ENCODE results near the gene ARID4B. TPM values are rescaled to one million over a fixed set of nuclear protein-coding genes. Genes with fewer than 3 reads are reported as not detected.
"Not testable (repeated sequence)": the region's sequence is repeated elsewhere in the genome, so short reads cannot be mapped to it uniquely, and the experiment has no call there.

ARID4B gene
- total RNA-seq, 2 donors from 2014 or later, result 74.2 to 79.2 TPM

DNA sequence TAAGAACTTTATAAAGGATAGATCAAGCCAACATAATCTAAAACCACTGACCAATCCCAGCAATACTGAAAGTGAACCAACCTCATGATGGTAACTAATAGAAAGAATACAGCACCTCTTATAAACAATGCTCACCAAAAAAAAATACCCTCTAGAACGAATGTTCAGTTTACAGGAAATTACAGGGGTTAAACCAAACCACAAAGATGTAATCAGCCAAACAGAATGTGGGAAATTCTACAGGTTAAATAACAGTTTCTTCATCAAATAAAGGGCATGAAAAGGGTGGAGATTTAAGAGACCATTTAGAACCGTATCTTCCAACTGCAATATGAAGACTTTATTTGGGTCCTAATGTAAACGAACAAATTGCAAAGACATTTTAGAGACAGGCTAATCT, 30.4 kb downstream of the ARID4B start:
- ATAC-seq (peak; percentile 89 to 92), DNase-seq (ENCODE audit: low spot score) (no peak)
- peak overlapping the region; percentile 84 to 90 for H3K27ac Mint-ChIP-seq
- peaks cover 3% of the 10 kb centered on the region for H3K9me3 Mint-ChIP-seq
- H3K4me1 Mint-ChIP-seq (ENCODE audit: low read depth in 2 of 2), result peaks cover 39 to 49% of the 10 kb centered on the region in 2 donors
- H3K27me3 Mint-ChIP-seq, result no peaks in the 10 kb centered on the region
- H3K36me3 Mint-ChIP-seq, result no peaks in the 10 kb centered on the region
- H3K4me3 Mint-ChIP-seq, result peak overlapping the region; percentile 92

DNA sequence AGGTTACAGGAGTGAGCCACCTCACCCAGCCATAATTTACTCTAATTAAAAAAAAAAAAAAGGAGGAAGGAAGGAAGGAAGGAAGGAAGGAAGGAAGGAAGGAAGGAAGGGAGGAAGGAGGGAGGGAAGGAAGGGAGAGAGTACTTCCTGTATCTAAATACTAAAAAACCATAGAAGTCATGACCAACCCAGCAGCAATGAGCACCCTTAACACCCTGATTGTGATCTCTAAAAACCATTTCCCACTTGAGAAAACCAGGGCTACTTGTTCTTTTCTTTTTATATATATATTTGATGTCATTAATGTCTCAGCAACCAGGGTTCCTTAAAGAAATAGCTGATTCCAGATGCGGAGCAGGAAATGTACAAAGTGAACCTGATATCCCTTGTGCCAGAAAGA, 31.2 kb downstream of the ARID4B start:
- Mint-ChIP-seq H3K4me1 (ENCODE audit: low read depth in 2 of 2) (peaks cover 37 to 50% of the 10 kb centered on the region in 2 donors), H3K9me3 (peaks cover 3% of the 10 kb centered on the region), H3K27ac (peak overlapping the region; percentile 84 to 90), H3K36me3 (no peaks in the 10 kb centered on the region), H3K27me3 (no peaks in the 10 kb centered on the region), H3K4me3 (peak overlapping the region; percentile 92)
- ATAC-seq (no peak), DNase-seq (ENCODE audit: low spot score) (no peak)

DNA sequence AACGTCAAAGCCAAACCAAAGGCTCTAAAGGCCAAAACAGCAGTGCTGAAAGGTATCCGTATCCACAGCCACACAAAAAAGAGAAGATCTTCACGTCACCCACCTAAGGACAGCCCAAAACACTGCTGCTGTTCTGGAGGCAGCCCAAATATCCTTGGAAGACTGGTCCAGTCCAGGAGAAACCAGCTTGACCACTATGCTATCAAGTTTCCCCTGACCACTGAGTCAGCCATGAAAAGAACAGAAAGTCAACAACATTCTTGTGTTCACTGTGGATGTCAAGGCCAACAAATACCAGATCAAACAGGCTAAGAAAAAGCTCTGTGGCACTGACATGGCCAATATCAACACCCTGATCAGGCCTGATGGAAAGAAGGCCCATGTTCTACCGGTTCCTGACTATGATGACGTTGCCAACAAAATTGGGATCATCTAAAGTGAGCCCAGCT, 32.1 kb downstream of the ARID4B start:
- no peaks in the 10 kb centered on the region for H3K36me3 Mint-ChIP-seq
- DNase-seq (ENCODE audit: low spot score), result no peak
- peaks cover 3% of the 10 kb centered on the region for H3K9me3 Mint-ChIP-seq
- H3K27me3 Mint-ChIP-seq, result no peaks in the 10 kb centered on the region
- peaks cover 36 to 54% of the 10 kb centered on the region in 2 donors for H3K4me1 Mint-ChIP-seq (ENCODE audit: low read depth in 2 of 2)
- H3K27ac Mint-ChIP-seq, result peak overlapping the region; percentile 84 to 90
- no peak for ATAC-seq
- peak overlapping the region; percentile 55 for H3K4me3 Mint-ChIP-seq

DNA sequence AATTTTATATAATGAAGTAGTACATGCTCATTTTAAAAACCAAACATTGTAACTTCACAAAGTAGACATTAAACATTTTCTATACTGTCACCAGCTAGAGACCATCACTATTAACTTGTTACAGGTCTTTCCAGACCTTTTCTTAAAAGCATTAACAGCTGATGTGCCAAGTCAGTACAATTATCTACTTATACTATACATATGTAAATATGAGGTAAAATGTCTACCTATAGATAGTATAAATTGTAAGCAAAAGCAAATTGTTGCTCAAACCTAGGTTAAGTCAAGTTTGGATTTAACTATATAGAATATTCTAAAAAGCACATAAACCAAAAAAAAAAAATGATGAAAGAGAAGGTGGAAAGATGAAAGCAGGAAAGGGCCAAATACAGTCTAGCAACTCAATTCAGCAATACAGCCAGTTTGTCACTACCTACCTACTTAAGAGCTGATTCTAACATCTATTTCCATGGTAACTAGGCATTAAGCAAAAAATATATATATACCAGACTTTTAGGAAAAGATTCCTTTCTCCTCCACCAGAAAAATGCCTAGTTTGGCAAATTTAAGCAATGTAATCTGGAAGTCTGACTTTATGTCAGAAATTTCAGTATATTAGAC, 34.5 kb downstream of the ARID4B start:
- no peak overlapping the region for H3K4me3 Mint-ChIP-seq
- peak overlapping the region in 1 of 2 donors; percentile 63 for H3K27ac Mint-ChIP-seq
- peaks cover 31 to 43% of the 10 kb centered on the region in 2 donors for H3K4me1 Mint-ChIP-seq (ENCODE audit: low read depth in 2 of 2)
- H3K9me3 Mint-ChIP-seq, result peaks cover 3% of the 10 kb centered on the region
- DNase-seq (ENCODE audit: low spot score), result no peak
- ATAC-seq, result no peak
- H3K27me3 Mint-ChIP-seq, result no peaks in the 10 kb centered on the region
- H3K36me3 Mint-ChIP-seq, result no peaks in the 10 kb centered on the region

DNA sequence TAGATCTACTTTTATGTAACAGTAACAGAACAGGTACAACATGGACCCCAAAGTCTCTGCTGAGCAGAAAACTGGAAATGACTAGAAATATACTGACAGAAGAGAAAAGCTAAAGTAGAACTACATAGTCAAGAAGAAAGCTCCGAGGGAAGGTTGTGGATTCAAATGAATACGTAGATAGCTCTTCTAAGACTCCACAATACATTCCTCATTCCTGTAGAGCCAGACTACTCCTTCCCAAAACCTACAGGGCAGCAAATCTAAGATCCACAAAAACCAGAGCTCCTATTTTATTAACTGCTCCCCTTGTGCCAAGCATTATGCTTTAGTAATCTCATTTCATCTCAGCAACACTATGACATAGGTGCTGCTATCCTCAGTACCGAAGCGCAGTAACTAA, 35.2 kb downstream of the ARID4B start:
- Mint-ChIP-seq H3K9me3 (peaks cover 3% of the 10 kb centered on the region), H3K27ac (no peak overlapping the region)

DNA sequence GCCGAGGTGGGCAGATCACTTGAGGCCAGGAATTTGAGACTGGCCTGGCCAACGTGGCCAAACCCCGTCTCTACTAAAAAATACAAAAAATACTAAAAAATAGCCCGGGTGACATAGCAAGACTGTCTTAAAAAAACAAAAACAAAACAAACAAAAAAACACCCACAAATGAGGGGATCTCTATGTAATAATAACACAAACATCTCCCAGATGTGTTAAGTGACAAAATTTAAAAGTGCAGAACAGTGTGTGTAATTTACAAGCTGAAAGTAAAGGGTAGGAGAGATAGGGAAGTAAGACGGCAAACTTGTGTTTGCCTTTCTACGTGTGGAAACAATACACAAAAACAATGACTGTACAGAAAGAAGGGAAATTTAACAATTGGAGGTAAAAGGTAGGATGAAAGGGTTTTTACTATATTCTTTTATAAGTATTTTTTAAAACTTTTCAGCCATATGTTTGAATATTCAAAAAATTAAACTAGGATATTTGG, 36.3 kb downstream of the ARID4B start:
- no peaks in the 10 kb centered on the region for H3K36me3 Mint-ChIP-seq
- no peaks in the 10 kb centered on the region for H3K27me3 Mint-ChIP-seq
- DNase-seq (ENCODE audit: low spot score) (no peak), ATAC-seq (no peak)
- H3K4me1 Mint-ChIP-seq (ENCODE audit: low read depth in 2 of 2), result peaks cover 28 to 43% of the 10 kb centered on the region in 2 donors
- no peak overlapping the region for H3K4me3 Mint-ChIP-seq
- H3K9me3 Mint-ChIP-seq, result peaks cover 3% of the 10 kb centered on the region
- H3K27ac Mint-ChIP-seq, result no peak overlapping the region

More for the DNA sequence above, 35.2 kb downstream of the ARID4B start:
- Mint-ChIP-seq H3K36me3 (no peaks in the 10 kb centered on the region), H3K4me1 (ENCODE audit: low read depth in 2 of 2) (peaks cover 31 to 43% of the 10 kb centered on the region in 2 donors), H3K27me3 (no peaks in the 10 kb centered on the region), H3K4me3 (no peak overlapping the region)
- DNase-seq (ENCODE audit: low spot score) (no peak), ATAC-seq (no peak)

DNA sequence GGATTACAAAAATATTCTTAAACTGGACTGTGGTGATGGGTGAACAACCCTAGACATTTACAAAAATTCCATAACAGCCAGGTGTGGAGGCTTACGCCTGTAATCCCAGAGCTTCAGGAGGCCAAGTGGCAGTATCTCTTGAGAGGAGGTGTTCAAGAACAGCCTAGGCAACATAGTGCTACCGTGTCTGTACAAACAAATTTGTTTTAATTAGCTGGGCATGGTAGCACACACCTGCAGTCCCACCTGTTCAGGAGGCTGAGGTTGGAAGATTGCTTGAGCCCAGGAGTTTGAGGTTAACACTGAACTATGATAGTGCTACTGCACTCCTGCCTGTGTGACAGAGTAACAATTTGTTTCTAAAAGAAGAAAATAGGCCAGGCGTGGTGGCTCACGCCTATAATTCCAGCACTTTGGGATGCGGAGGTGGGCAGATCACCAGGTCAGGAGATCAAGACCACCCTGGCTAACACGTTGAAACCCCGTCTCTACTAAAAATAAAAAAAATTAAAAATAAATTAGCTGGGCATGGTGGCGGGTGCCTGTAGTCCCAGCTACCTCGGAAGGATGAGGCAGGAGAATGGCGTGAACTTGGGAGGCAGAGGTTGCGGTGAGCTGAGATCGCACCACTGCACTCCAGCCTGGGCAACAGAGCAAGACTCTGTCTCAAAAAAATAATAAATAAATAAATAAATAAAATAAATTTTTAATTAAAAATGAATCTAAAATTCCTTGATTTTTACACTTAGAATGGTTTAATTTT, 37.1 kb downstream of the ARID4B start:
- Mint-ChIP-seq H3K4me1 (ENCODE audit: low read depth in 2 of 2) (peaks cover 35 to 48% of the 10 kb centered on the region in 2 donors), H3K9me3 (peaks cover 3% of the 10 kb centered on the region), H3K27me3 (no peaks in the 10 kb centered on the region), H3K4me3 (no peak overlapping the region), H3K27ac (no peak overlapping the region), H3K36me3 (no peaks in the 10 kb centered on the region)
- no peak for ATAC-seq
- DNase-seq (ENCODE audit: low spot score), result no peak

DNA sequence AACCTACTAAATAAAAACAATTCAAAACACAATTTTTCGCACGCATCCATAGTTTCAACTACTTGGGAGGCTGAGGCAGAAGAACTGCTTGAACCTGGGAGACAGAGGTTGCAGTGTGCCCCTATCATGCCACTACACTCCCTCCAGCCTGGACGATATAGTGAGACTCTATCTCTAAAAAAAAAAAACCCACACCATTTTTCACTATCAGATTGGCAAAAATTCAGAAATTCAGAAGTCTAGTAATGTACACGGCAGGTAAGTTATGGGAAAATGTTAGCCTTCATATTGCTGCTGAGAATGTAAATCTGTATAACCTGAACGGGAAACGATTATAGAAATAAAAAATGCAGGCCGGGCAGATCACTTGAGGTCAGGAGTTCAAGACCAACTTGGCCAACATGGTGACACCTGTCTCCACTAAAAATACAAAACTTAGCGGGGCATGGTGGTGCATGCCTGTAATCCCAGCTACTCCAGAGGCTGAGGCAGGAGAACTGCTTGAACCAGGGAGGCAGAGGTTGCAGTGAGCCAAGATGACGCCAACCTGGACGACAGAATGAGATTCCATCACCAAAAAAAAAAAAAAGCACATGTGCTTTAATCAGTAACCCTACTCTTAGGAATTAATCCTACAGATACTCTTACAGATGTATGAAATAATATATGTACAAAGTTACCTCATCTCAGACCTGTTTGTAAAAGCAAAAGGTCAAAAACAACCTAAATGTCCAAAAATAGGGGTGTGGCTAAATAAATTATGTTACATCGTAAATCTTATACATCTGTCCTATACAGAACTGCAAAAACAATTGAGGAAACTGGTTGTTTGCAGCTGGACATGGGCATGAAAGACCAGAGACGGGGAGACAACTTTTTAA, 37.9 kb downstream of the ARID4B start:
- DNase-seq (ENCODE audit: low spot score) (no peak), ATAC-seq (no peak)
- Mint-ChIP-seq H3K36me3 (no peaks in the 10 kb centered on the region), H3K27me3 (no peaks in the 10 kb centered on the region), H3K4me1 (ENCODE audit: low read depth in 2 of 2) (peaks cover 38 to 51% of the 10 kb centered on the region in 2 donors), H3K9me3 (no peaks in the 10 kb centered on the region), H3K4me3 (no peak overlapping the region), H3K27ac (no peak overlapping the region)

DNA sequence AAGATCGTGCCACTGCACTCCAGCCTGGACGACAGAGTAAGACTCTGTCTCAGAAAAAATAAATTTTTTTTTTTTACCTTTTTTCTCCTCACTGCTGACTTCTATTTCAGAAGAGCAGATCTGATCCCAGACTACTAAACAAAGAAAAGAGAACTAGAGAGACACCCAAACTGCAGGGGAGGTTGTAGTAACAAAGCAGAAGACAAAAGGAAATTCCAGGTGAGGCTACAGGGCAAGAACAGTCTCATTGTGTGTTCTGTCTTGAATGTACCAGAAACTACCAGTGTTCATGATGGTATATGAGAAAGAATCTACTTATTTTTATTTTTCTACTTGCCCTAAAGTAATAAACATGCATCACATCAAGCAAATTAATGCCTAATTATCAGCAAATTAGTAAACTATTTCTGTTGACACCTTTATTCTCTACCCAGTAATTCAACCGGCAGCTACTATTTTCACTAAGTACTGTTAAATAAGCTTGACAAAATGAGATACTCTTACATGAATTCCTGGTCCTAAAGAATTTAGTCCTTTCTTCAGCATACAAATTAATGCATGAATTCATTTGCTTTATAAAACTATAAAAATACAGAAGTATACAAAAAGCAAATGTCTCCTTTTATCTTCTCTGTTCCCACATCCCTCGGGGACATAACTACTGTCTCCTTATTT, 40.6 kb downstream of the ARID4B start:
- ATAC-seq (no peak), DNase-seq (ENCODE audit: low spot score) (no peak)
- Mint-ChIP-seq H3K4me1 (ENCODE audit: low read depth in 2 of 2) (peaks cover 36 to 42% of the 10 kb centered on the region in 2 donors), H3K9me3 (no peaks in the 10 kb centered on the region), H3K27me3 (no peaks in the 10 kb centered on the region), H3K4me3 (no peak overlapping the region), H3K27ac (peak overlapping the region in 1 of 2 donors; percentile 3), H3K36me3 (no peaks in the 10 kb centered on the region)

DNA sequence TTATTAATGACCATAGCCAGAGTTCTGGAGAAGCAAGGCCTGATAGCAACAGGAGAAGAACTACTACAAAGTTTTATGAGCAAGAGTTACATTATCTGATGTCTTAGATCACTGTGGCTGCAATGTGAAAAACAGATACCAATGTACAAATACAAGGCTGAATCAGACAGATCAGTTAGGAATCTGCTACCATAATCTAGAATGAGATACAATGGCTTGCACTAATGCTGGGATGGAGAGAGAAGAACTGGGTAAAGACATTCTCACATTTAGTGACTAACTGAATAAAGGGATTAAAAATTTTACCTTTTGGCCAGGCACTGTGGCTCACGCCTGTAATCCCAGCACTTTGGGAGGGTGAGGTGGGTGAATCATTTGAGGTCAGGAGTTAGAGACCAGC, 41.3 kb downstream of the ARID4B start:
- Mint-ChIP-seq H3K4me3 (peak overlapping the region; percentile 1), H3K27ac (peak overlapping the region; percentile 0 to 3), H3K36me3 (no peaks in the 10 kb centered on the region), H3K4me1 (ENCODE audit: low read depth in 2 of 2) (peaks cover 34 to 40% of the 10 kb centered on the region in 2 donors), H3K9me3 (no peaks in the 10 kb centered on the region), H3K27me3 (no peaks in the 10 kb centered on the region)
- ATAC-seq (peak in 1 of 2 donors; percentile 41), DNase-seq (ENCODE audit: low spot score) (no peak)

DNA sequence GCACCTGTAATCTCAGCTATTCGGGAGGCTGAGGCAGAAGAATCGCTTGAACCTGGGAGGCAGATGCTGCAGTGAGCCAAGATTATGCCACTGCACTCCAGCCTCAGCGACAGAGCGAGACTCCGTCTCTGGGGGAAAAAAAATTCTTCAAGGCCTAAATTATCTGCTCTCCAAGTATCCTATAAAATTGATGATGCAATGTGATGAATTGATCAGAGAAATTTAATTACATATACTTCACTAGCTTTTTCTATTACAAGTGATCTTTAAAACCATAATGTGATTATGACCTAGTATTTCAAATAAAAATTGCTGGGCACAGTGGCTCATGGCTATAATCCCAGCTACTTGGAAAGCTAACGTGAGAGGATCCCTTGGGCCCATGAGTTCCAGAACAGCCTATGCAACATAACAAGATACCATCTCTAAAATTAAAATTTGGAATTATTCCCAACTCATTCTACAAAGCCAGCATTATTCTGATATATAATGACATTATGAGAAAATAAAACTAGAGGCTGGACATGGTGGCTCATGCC, 43.7 kb downstream of the ARID4B start:
- Mint-ChIP-seq H3K27me3 (no peaks in the 10 kb centered on the region), H3K9me3 (no peaks in the 10 kb centered on the region), H3K4me1 (ENCODE audit: low read depth in 2 of 2) (peaks cover 42 to 52% of the 10 kb centered on the region in 2 donors), H3K4me3 (no peak overlapping the region), H3K27ac (no peak overlapping the region), H3K36me3 (no peaks in the 10 kb centered on the region)
- ATAC-seq (no peak), DNase-seq (ENCODE audit: low spot score) (no peak)

DNA sequence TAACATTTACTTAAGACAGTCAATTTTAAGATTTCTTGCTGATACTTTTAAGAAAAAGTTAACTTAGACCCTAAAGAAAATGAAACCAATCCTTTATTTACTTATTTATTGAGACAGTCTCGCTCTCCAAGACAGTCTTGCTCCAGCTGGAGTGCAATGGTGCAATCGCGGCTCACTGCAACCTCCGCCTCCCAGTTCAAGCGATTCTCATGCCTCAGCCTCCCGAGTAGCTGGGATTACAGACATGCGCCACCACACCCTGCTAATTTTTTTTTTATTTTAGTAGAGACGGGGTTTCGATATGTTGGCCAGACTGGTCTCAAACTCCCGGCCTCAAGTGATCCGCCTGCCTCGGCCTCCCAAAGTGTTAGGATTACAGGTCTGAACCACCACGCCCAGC, 44.3 kb downstream of the ARID4B start:
- H3K9me3 Mint-ChIP-seq; DNase-seq (ENCODE audit: low spot score); ATAC-seq; H3K27ac Mint-ChIP-seq; H3K4me3 Mint-ChIP-seq; H3K27me3 Mint-ChIP-seq; H3K36me3 Mint-ChIP-seq: not testable (repeated sequence)
- peaks cover 42 to 52% of the 10 kb centered on the region in 2 donors for H3K4me1 Mint-ChIP-seq (ENCODE audit: low read depth in 2 of 2)

DNA sequence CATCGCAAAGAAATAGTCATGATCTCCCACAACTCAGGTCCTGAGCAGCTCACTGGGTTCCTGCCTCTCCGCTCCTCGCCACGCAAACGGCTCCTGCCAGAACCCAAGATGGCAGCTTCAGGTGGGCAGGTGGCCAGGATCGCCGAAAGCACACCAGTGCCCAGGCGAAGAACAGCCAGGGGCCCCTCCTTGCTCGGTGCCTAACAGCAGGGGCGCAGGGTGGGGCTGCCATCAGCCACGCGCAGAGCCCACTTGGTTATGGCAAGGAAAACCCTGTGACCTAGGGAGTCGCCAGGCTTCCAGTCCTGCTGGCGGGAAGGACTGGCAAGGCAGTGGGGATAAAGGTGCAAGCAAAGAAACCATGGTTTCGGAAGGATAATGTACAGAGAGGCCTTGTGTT, 47.5 kb downstream of the ARID4B start:
- Mint-ChIP-seq H3K9me3 (no peaks in the 10 kb centered on the region), H3K4me3 (no peak overlapping the region)

More for the DNA sequence above, 47.5 kb downstream of the ARID4B start:
- no peaks in the 10 kb centered on the region for H3K36me3 Mint-ChIP-seq
- H3K27ac Mint-ChIP-seq, result peak overlapping the region in 1 of 2 donors; percentile 35
- DNase-seq (ENCODE audit: low spot score), result no peak
- peaks cover 34 to 45% of the 10 kb centered on the region in 2 donors for H3K4me1 Mint-ChIP-seq (ENCODE audit: low read depth in 2 of 2)
- ATAC-seq, result no peak
- H3K27me3 Mint-ChIP-seq, result no peaks in the 10 kb centered on the region

Measured in natural killer cell treated with Interleukin-12 subunit alpha and Interleukin-12 subunit beta and Interleukin-15 and Interleukin-18, amount 100 ng/mL, for 72 hours (primary cell).